Measurements from ENCODE around the gene CLCC1. TPM values are rescaled to one million over a fixed set of nuclear protein-coding genes. Genes with fewer than 3 reads are reported as not detected.

The CLCC1 gene
- total RNA-seq, 4 donors from 2014 or later = 30.6 to 71.2 (median 54.7) TPM

- DNase-seq = no peak
- Histone ChIP-seq H3K36me3 (no peaks in the 10 kb centered on the region), H3K9me3 (no peaks in the 10 kb centered on the region), H3K4me3 (no peak overlapping the region), H3K4me1 (no peaks in the 10 kb centered on the region), H3K27me3 (no peaks in the 10 kb centered on the region), H3K27ac (no peak overlapping the region)
- intact Hi-C loops (cut with DNase I; ENCODE audit: low total_unique reads) = no loop called here
- TF ChIP-seq POLR2A (IDR thresholded peaks at IDR 0.05) = no peak
- TF ChIP-seq CTCF (IDR thresholded peaks at IDR 0.05) = no peak
Observed at GRCh38 chr1:108972951-108973350, 9.7 kb upstream of the CLCC1 start.

GRCh38 chr1:108969346-108969745, 6.1 kb upstream of the CLCC1 start:
- DNase-seq = no peak
- H3K4me1 ChIP-seq = no peaks in the 10 kb centered on the region
- H3K36me3 ChIP-seq = no peaks in the 10 kb centered on the region
- no peaks in the 10 kb centered on the region for H3K27me3 ChIP-seq
- TF ChIP-seq CTCF (IDR thresholded peaks at IDR 0.05) (no peak), POLR2A (IDR thresholded peaks at IDR 0.05) (no peak)
- no peak overlapping the region for H3K4me3 ChIP-seq
- intact Hi-C loops (cut with DNase I; ENCODE audit: low total_unique reads) = no loop called here
- no peak overlapping the region for H3K27ac ChIP-seq
- no peaks in the 10 kb centered on the region for H3K9me3 ChIP-seq

- no peaks in the 10 kb centered on the region for H3K27me3 ChIP-seq
- TF ChIP-seq POLR2A (IDR thresholded peaks at IDR 0.05) (no peak), CTCF (IDR thresholded peaks at IDR 0.05) (no peak)
- H3K36me3 ChIP-seq = no peaks in the 10 kb centered on the region
- peak overlapping the region; percentile 92 to 98 for H3K27ac ChIP-seq
- H3K4me3 ChIP-seq = peak overlapping the region; percentile 57 to 88
- H3K4me1 ChIP-seq = peaks cover 5 to 7% of the 10 kb centered on the region in 2 donors
- peak; percentile 21 to 28 for DNase-seq
- no peaks in the 10 kb centered on the region for H3K9me3 ChIP-seq
- intact Hi-C loops (cut with DNase I; ENCODE audit: low total_unique reads) = no loop called here
Observed at GRCh38 chr1:108962681-108963051, 618 bp downstream of the CLCC1 start.

GRCh38 chr1:108961752-108962486, 1.4 kb downstream of the CLCC1 start:
- Histone ChIP-seq H3K27ac (no peak overlapping the region), H3K9me3 (no peaks in the 10 kb centered on the region), H3K36me3 (no peaks in the 10 kb centered on the region), H3K4me3 (peak overlapping the region; percentile 57 to 88), H3K4me1 (peaks cover 5 to 7% of the 10 kb centered on the region in 2 donors), H3K27me3 (no peaks in the 10 kb centered on the region)
- no peak for DNase-seq
- intact Hi-C loops (cut with DNase I; ENCODE audit: low total_unique reads) = no loop called here
- no peak for TF ChIP-seq CTCF (IDR thresholded peaks at IDR 0.05)
- no peak for TF ChIP-seq POLR2A (IDR thresholded peaks at IDR 0.05)

- DNase-seq = no peak
- Histone ChIP-seq H3K9me3 (no peaks in the 10 kb centered on the region), H3K27ac (no peak overlapping the region), H3K4me3 (no peak overlapping the region), H3K36me3 (no peaks in the 10 kb centered on the region), H3K27me3 (no peaks in the 10 kb centered on the region), H3K4me1 (peaks cover 5 to 7% of the 10 kb centered on the region in 2 donors)
- TF ChIP-seq CTCF (IDR thresholded peaks at IDR 0.05) (no peak), POLR2A (IDR thresholded peaks at IDR 0.05) (no peak)
- intact Hi-C loops (cut with DNase I; ENCODE audit: low total_unique reads) = no loop called here
Observed at GRCh38 chr1:108961198-108961597, 2.1 kb downstream of the CLCC1 start.
